SKM-1 treated with dmso at 0.1 percent for 144 hours (cell line): ENCODE data around the gene ARHGEF7.

ENCODE experiments used
- DNase-seq: peaks from one replicate; lab custom pipeline; 2025; ENCODE audit not compliant: unreplicated experiment; lab: John Stamatoyannopoulos, UW

The ARHGEF7 gene

GRCh38 chr13:111219280-111219679, 104.2 kb downstream of the ARHGEF7 start:
- DNase-seq = no peak

GRCh38 chr13:111219950-111220349, 104.8 kb downstream of the ARHGEF7 start:
- DNase-seq = no peak

- DNase-seq = no peak
Observed at GRCh38 chr13:111225166-111225565, 110.1 kb downstream of the ARHGEF7 start.

- no peak for DNase-seq
Observed at GRCh38 chr13:111225810-111226546, 110.9 kb downstream of the ARHGEF7 start.

GRCh38 chr13:111227405-111227804, 112.3 kb downstream of the ARHGEF7 start:
- no peak for DNase-seq

- DNase-seq = no peak
Observed at GRCh38 chr13:111228262-111229144, 113.4 kb downstream of the ARHGEF7 start.

- no peak for DNase-seq
Observed at GRCh38 chr13:111230385-111230930, 115.3 kb downstream of the ARHGEF7 start.

GRCh38 chr13:111232191-111232590, 117.1 kb downstream of the ARHGEF7 start:
- no peak for DNase-seq

GRCh38 chr13:111233080-111233479, 118.0 kb downstream of the ARHGEF7 start:
- no peak for DNase-seq

GRCh38 chr13:111239764-111240670, 124.9 kb downstream of the ARHGEF7 start:
- DNase-seq = no peak

GRCh38 chr13:111241006-111241755, 126.1 kb downstream of the ARHGEF7 start:
- no peak for DNase-seq

- DNase-seq = no peak
Observed at GRCh38 chr13:111241862-111242261, 126.8 kb downstream of the ARHGEF7 start.

- no peak for DNase-seq
Observed at GRCh38 chr13:111242585-111242984, 127.5 kb downstream of the ARHGEF7 start.

GRCh38 chr13:111243981-111244380, 128.9 kb downstream of the ARHGEF7 start:
- no peak for DNase-seq

- DNase-seq = no peak
Observed at GRCh38 chr13:111245576-111246384, 130.7 kb downstream of the ARHGEF7 start.

- DNase-seq = no peak
Observed at GRCh38 chr13:111247552-111247951, 132.4 kb downstream of the ARHGEF7 start.

GRCh38 chr13:111248822-111249221, 133.7 kb downstream of the ARHGEF7 start:
- no peak for DNase-seq

- DNase-seq = no peak
Observed at GRCh38 chr13:111249637-111250360, 134.7 kb downstream of the ARHGEF7 start.
